HG03354 (cell line): ENCODE data around the gene KIF1B.
A peak's percentile ranks its signal among the peaks of the same experiment; 100 is the strongest.
"Not testable (repeated sequence)": the region's sequence is repeated elsewhere in the genome, so short reads cannot be mapped to it uniquely, and the experiment has no call there.

ENCODE experiments used
- ATAC-seq: cut with Tn5 transposase; IDR thresholded peaks from one replicate; pipeline ENCODE4 v1.9.1; 2021; ENCODE audit warnings: mild to moderate bottlenecking; ENCODE audit not compliant: unreplicated experiment, poor library complexity, severe bottlenecking

The KIF1B gene

DNA sequence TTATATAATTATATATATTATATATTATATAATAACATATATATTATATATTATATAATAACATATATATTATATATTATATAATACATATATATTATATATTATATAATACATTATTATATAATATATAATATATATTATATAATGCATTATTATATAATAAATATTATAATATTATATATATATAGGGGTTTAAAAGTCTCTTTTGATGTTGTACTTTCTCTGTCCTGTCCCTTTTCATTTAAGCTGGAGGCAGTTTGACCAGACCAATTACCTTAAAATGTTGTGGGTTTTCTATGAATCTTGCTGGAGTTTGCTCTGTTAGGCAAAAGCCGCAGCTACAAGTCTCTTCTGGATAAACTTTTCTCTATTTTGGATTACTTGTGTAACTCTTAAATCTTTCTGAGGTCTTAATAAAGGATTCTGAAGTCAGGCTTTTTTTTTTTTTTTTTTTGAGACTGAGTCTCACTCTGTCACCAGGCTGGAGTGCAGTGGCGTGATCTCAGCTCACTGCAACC lies 22.2 kb upstream of the KIF1B start:
- ATAC-seq = no peak

DNA sequence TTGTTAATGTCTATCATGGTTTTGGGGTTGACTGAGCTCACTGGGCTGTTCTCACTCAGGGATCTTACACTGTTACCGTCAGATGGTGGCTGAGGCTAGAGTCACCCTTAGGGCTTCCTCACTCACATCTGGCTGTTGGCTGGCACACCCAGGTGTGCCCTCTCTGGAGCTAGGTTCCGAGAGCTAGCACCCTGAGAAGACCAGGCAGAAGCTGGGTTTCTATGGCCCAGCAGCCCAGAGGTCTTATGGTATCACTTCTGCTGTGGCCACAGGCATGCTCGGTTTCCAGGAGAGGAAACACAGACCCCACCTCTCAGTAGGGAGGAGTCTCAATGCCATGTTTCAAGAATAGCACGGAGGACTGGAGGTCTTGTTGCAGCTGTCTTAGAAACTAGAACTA lies 20.7 kb upstream of the KIF1B start:
- ATAC-seq = no peak

DNA sequence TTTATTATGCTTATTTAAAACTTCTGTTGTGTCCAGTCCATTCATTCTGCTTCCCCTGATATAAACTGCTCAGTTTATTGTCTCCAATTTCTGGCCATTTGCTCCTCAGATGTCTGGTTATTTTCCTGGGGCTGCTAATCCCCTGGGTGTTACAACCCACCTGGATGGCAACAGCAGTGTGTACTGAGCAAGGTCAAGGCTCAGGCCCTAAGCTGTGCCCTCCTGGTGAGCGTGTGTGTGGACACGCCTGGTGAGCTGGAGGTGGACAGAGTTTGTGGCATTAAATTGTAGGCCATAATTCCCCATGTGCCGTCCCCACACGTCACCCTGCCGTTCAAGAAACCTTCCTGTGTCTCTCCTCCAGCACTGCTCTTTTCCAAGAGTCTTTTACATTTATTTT lies 18.1 kb upstream of the KIF1B start:
- no peak for ATAC-seq

DNA sequence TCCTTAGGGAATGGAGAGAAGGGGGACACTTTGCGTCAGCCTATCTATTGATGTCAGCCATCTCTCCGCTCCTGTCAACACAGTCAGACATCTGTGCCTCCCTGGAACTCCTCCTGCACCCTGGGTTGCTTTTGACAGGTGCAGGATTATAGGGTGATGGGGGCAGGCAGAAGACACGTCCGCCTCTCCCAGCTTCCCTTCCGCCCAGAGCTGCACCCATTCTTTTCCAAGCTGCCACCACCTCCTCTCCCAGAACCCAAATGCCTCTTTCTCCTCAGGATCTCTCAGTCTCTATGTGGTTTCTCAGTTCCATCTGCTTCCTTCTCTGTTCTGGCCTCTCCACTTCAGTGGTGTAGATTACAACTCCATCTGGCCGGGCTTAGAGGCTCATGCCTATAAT lies 17.1 kb upstream of the KIF1B start:
- ATAC-seq = no peak

DNA sequence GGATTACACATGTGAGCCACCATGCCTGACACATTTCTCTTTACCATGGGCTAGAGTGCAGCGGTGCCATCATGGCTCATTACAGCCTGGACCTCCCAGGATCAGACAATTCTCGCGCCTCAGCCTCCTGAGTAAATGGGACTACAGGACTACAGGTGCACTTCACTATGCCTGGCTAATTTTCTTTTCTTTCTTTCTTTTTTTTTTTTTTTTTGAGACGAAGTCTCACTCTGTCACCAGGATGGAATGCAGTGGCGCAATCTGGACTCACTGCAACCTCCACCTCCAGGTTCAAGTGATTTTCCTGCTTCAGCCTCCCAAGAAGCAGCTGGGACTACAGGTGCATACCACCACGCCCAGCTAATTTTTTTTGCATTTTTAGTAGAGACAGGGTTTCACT lies 14.8 kb upstream of the KIF1B start:
- no peak for ATAC-seq

DNA sequence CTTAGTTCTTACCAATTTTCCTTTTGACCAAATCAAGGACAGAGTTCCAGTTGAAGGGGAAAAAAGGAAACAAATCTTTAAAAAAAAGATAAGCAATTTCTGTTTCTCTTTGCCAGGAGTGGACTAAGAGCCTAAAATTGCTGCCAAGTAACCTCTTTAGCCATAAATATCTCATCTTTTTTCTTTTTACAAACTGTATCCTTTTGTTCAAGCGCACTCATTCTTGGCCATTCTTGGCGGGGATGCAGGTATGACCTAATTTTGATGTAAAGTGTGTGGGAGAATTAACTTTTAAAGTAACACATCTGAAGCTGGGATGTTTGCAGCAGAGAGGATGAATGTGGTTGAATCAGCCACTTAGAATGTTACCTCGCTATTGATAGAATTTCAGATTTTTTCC lies 13.4 kb upstream of the KIF1B start:
- no peak for ATAC-seq

DNA sequence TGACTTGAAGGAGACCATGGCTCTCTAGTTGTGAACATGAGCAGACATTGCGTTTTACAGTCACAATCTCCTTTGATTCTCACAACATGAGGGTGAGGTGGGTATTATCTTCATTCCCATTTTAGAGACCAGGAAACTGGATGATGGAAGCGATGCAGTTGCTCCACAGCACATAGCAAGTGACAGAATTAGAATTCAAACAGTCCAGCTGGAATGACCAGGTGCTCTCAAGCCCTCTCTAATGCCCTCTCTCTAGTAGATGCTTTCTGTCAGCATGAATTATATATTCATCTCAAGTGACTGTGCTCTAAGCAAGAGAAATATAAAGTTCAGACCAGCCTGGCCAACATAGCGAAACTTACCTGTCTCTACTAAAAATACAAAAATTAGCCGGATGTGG lies 9.8 kb upstream of the KIF1B start:
- ATAC-seq = no peak

DNA sequence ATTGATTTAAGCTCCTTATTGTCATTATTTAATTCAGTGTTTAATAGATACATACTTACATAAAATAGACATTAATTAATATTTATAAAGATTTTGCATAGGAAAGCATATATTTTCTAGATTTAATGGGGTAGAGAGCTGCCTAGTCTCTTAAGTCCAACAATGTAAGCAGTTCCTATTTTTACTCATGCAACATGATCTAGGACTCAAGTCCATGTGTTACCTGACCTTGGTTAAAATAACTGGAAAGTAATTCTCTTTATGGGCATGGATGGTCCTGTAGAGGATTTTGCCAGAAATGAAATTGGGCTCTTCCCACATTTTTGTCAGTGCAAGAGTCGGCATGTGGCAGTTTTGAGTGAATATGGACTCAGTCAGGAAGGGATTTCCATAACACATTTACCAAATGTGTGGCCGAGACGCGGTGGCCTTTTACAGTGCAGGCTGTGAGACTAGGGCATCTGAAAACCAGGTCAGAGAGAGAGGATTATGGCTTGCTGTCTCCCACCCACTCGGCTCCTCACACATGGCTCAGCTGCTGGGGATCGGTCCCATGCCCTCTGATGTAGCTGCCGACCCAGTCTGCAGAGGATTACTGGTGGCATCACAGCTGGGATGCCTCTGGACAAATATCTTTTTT lies 6.2 kb upstream of the KIF1B start:
- no peak for ATAC-seq

DNA sequence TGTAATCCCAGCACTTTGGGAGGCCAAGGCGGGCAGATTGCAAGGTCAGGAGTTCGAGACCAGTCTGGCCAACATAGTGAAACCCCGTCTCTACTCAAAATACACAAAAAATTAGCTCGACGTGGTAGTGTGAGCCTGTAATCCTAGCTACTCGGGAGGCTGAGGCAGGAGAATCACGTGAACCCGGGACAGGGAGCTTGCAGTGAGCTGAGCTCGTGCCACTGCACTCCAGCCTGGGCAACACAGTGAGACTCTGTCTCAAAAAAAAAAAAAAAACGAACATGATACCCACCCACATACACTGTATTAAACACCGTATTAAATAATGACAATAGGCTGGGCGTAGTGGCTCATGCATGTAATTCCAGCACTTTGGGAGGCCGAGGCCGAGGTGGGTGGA lies 5.2 kb upstream of the KIF1B start:
- not testable (repeated sequence) for ATAC-seq

DNA sequence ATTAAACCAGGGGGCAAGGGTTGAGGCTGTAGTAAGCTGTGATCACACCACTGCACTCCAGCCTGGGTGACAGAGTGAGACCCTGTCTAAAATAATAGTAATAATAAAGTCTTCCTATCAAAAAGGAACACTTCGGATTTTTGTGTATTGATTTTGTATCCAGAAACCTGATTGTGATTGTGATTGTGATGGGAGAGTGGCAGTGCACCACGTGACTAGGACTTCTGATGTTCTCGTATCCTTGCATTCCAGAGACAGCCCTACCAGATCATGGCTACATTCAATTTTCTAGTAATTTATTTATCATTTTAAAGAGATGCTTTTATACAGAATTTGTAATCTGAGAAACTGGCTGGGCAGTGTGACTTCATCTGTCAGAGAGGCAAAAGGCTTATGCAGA lies 2.6 kb upstream of the KIF1B start:
- ATAC-seq = no peak

DNA sequence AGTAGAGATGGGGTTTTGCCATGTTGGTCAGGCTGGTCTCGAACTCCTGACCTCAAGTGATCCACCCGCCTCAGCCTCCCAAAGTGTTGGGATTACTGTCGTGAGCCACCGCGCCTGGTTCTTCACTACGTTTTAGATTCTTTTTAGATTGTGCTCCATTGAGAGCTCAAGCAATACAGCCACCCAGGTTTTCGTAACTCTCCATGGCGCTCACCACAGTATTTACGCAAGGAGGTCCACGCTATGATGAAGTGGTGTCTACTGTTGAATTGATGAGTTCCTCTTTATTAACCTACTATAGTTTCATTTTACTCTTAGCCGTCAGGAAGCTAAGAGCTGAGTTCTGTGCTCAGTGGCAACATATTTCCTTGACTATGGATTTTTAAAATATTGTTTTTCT lies 1.8 kb upstream of the KIF1B start:
- no peak for ATAC-seq

DNA sequence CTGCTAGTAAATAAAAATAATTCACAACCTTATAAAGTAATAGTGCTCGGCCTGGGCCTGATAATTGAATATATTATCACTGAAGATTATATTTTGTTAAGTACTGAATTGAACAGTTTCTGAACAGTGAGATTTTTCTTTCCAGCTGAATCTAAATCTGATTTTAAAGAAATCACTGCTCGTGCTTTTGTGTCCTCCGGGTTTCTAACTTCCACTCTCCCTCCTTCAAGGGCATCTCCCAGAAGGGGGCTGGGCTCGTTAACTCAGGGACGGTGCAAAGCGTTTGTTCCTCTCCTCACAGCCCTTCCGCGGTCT lies 823 bp upstream of the KIF1B start:
- no peak for ATAC-seq

DNA sequence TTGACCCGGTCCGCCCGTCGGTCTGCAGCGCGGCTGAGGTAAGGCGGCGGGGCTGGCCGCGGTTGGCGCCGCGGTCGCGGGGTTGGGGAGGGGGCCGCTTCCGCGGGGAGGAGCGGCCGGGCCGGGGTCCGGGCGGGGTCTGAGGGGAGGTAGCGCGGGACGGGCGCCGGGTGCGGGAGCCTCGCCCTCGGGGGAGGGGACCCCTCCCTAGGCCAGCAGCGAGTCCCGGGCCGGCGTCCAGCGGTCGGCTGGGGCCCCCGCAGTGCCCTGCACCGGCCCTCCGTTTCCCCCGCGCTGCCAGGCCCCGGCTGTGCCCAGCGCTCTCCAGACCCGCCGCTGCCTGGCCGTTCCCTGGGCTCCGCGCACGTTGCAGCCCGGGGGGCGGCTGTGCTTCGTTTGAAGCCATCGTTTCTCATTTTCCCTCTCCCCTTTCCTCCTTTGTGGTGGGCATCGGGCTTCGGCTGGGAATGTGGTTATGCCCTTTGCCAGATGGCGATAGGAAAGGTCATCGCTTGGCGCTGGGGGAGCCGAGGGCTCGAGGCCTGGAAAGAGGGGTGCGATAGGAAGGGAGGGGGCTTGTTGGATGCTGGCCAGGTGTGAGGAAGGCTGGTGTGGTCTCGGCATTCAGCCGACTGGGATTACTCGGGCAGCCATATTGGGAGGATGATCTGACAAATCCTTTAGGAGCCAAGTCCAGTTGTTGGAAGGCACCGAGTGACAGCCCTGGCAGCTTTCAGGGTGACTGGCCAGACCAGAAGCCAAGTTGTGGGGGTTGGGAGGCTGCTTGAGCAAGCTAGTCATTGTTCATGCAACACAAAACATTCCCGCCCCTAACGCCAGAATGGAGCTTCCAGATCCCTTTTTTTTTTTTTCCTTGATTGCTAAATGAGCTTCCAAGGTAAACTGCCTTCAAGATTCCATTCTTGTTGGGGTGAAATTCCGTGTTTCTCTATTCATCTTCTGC lies 753 bp downstream of the KIF1B start:
- ATAC-seq = peak; percentile 17

DNA sequence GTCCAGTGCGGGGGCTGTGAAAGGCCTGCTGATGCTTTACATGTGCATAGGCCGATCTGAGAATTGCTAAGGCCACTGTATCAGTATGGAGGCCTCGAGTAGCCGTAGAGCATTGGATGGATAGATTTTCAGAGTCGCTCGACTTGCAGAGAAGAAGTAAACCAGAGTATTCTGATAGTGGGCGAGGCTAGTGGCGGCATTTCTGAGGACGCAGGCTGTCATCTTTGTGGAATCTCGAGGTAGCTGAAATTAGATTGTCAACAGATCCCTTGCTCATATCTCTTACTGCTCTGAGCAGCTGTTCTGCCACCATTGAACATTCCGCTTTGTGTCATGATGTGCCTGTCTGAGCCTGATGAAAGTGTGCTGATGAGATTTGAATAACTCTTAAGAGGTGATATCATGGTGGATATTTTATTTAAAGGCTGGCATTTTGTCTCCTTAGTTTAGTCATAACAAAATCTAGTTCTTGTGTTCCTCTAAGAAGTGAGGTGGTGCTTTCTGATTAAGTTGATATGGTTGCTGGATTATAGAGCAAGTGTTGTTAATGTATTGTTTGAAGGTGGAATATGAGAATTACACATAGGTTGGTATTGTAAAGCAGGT lies 1.5 kb downstream of the KIF1B start:
- ATAC-seq = no peak

DNA sequence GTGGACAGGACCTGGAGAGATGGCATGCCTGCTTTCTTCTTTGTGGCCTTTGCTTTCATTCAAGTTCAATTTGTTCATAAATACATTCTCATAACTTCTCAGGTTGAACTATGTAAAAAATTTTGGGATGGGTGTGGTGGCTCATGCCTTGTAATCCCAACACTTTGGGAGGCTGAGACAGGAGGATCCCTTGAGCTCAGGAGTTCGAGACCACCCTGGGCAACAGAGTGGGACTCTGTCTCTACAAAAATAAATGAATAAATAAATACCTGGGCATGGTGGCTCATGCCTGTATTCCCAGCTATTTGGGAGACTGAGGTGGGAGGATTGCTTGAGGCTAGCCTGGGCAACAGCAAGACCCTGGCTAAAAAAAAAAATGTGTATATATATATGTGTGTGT lies 2.1 kb downstream of the KIF1B start:
- ATAC-seq = no peak

DNA sequence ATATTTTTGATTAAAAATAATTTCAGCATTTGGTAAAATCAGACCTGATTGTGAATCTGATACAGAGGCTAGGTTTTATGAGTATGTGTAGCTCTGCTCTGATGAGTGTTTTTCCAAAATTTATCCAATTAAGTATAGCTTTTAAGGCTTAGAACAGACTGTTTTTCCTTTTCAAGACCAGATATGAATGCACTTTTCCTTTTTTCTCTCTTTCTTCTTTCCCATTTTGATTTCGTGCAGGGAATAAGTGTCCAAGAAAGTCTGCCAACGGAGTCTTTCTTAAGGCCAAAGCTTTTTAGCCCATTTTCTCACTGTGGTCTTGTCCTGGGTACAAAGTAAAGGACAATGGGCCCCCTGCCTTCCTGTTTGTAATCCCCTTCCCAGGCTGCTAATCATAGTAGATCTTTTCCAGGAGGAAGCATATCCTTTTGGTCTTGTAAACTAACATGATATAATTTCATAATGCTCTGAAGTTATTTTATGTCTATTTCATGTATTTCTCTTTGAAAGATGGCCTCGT lies 2.9 kb downstream of the KIF1B start:
- no peak for ATAC-seq

DNA sequence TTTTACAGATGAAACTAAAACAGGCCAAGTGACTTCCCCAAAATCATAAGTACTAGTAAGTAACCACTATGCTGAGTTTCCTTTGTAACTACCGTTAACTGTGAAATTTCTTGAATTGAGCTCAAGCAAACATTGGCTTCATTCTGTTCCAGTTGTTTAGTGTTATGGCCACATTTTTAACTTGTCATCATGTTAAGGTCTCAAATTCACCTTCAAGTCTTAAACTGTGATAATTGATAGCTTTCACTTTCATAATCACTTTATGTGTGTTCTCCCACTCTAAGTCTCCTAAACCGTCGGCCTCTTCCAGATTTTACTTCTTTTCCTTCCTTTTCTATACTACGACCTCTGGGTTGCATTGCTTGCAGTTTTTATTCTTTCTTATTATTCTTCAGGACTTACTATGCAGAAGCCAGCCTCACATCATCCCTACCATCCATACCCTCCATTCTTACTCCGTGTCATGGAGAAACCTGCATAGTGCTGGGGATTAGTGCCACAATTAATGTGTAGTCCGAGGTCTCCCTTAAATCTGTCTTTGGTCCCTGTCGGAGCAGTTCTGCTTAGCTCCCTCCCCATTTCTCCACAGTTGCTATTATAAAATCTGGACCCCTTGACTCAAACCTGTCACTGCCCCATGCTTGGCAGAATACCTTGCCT lies 5.8 kb downstream of the KIF1B start:
- ATAC-seq = no peak

DNA sequence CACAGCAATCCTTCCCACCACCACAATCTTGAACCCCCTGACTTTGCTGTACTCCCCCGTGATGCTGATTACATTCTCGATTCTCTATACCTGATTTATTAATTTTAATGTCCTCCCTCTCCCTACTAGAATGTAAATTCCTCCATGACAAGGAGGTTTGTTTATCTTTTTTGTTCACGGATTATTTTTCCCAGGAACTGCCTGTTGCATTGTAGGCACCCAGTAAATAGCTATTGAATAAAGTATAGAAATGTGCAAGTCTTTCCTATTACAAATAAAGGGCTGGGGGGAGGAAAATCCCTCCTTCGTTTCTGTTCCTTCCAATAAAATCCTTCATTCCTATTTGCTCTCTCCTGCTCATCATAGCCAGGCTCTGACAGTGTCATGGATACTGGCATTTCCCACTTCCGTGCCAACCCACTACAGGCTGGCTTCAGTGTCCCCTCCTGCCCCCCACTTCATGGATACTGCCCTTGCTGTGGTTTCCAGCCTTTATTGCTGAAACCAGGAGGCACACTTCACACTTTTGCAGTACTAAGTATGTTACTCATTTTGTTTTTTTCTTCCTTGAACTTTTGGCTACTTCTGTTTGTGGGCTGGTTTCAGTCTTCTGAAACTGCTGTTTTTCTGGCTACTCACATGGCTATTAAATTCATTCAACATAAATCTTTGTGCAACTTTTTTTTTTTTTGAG lies 7.5 kb downstream of the KIF1B start:
- ATAC-seq = no peak

DNA sequence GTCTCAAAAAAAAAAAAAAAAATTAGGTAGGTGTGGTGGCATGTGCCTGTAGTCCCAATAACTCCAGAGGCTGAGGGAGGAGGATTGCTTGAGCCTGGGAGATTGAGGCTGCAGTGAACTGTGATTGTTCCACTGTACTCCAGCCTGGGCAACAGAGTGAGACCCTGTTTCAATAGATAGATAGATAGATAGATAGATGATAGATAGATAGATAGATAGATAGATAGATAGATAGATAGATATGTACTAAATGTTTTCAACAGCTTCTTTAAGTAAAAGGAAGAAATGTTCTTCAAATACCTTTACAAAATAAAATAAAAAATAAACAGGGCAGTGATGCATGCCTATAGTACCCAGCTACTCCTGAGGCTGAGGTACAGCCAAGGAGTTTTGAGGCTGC lies 9.8 kb downstream of the KIF1B start:
- ATAC-seq = no peak

DNA sequence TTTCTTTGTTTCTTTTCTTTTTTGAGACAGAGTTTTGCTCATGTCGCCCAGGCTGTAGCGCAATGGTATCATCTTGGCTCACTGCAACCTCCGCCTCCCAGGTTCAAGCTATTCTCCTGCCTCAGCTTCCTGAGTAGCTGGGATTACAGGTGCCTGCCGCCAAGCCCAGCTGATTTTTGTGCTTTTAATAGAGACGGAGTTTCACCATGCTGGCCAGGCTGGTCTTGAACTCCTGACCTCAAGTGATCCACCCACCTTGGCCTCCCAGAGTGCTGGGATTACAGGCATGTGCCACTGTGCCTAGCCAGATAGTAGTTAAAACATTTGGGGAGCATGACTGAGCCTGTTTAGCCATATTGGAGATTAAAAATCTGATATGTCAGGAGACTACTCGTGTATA lies 10.3 kb downstream of the KIF1B start:
- ATAC-seq = not testable (repeated sequence)
